Fibroblast of the conjunctiva (primary cell): ENCODE results near the gene PACS2.

Experiments used
- DNase-seq: peaks from one replicate; pipeline ENCODE4 v3.0.0-alpha.2; 2010; ENCODE audit warnings: low read depth

Gene PACS2

DNA sequence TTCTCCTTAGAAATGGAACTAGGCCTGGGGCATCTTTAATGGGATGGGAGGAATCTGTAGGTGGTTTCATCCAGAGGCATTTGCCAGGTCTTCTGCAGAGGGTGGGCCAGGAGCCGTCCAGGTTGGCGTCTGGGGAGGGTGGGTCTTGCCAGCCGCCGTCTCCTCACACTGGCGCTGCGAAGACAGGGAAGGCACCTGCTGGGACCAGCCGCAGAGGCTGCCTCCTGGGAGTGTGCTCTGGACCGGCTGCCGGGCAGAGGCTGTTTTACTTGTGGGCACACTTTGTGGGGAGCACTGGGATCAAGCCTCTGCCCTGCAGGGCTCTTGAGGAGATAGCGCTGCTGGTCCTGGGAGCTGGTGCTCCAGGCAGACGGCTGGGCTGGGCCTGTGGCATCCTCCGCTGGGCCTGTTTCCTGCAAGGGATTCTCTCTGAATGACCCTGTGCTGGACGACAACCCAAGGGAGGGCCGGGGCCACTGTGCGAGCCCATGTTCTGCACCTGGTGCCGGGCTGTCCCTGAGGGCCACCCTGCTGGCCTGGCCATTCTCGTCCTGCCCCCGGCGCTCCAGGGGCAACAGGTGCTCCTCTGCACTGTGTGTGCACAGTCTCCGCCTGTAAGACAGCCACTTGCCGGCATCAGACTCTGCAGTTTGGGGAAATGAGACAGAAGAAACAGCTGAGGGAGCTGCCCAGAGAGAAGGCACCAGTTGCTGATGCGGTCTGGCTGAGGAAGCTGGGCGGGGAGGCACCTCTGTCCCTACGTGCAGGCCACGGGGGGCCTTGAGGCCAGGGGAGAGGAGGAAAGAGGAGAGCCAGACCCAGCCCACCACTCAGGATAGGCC is 73.8 kb downstream of the PACS2 start:
- DNase-seq, result no peak

DNA sequence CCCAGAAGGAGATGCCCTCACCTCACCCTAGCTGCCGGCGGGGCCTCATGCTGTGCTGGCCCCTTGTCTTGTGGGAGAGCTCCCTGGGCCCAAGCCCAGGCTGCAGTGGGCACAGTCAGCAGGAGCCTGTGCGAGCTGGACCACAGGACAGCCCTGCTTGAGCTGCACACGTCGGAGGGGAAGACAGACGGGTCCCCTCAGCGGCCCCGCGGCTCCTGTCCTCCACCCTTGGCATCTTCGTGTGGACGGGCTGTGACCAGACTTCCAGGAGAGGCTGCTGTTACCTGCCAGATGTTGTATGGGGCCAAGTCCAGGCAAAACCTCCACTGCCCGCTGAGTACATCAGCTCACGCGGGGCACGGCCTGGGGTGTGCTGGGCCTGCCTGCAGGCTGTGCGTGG is 74.4 kb downstream of the PACS2 start:
- DNase-seq, result no peak

DNA sequence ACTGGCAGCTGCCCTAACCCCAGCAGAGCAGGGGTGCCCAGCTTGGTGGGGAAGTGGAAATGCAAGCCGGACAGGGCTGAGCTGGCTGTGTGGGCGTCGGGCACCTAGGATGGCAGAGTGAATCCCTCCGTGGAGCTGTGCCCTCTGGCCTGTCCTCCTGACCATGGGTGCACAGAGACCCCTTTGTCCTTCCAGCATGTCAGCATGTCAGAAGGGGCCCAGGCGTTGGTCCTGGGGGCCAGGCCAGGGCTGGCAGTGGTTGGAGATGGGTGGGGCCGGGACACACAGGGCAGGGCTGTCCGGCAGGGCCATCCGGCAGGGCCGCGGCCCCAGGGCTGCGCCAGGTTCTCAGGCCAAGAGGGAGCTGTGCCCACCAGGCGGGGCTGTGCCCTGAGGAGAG is 75.0 kb downstream of the PACS2 start:
- no peak for DNase-seq

DNA sequence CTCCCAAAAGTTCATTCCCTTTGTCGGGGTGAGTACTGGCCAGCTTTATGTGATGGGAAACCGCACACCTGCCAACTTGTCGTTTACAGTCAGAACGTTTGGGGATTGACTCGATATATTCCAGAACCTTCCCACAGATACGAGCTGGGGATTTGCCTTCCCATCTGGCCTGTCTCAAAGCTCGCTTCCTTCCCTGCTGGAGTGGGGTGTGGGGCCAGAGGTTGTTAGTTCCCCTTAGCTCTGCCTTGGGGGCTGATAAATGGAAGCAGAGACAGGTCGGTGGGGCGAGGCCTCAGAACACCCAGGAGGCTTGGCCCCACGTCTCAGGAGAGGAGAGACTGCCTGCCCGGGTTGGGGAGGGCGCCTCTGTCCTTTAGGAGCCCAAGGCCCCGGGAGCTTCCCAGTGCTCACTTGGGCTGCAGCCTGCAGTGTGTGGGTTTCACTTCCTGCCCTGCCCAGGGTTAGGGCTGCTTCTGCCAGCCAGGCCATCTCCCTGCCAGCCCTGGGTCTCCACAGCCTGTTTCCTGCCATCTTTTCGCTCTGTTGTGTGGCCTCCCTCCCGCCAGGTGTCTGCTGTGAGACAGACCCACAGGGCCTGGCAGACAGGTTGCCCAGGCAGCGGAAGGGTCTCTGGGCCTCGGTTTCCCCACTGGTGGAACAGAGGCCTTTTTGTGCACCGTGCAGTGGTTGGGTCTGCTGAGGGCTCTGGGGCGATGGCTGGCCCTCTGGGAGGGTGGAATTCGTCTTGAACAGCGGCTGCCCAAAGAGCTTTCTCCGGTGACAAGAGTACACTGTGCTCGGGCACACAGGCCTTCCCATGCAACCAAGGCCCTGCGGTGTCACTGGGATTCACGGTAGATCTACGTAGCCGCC is 75.7 kb downstream of the PACS2 start:
- DNase-seq, result no peak

DNA sequence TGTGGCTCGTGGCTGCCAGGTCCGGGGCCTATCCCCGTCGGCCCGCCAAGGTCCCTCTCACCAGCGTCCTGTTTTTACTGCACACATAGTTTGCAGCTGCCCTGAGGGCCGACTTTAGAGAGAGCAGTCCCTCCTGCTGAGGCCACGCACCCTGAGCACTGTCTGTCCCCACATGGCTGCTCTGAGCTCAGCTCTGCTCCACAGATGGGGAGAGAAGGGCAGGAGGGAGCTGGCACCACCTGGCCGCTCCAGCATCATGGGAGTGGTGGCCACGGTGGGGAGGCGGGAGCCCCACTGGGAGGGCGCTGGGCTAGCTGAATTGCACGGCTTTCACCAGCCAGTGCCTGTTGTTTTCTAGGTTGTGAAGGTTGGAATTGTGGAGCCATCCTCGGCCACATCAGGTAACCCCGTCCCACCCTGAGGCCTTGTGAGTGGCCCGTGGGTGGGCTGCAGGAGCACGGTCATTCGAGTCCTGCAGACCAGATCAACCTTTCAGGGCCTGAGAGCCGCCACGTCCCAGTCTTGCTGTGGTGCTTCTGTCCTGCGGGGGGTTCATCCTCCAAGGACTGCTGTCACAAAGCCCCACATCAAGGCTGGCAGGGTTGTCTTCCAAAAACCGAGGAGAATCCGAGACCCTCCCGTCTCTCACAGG is 76.4 kb downstream of the PACS2 start:
- no peak for DNase-seq

DNA sequence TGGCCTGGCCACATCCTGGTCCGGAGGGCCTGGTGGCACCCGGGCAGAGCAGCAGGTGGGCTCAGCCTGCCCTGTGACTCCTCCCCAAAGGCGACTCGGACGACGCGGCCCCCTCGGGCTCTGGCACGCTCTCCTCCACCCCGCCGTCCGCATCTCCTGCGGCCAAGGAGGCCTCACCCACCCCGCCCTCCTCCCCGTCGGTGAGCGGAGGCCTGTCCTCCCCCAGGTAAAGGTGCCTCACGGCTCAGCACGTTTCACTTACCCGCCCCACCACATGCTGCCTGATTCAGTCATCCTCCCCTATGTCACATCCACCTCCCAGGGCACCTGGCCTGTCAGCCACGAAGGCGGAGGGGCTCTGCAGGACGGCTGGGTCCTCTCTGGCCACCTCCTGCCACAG is 77.0 kb downstream of the PACS2 start:
- no peak for DNase-seq

DNA sequence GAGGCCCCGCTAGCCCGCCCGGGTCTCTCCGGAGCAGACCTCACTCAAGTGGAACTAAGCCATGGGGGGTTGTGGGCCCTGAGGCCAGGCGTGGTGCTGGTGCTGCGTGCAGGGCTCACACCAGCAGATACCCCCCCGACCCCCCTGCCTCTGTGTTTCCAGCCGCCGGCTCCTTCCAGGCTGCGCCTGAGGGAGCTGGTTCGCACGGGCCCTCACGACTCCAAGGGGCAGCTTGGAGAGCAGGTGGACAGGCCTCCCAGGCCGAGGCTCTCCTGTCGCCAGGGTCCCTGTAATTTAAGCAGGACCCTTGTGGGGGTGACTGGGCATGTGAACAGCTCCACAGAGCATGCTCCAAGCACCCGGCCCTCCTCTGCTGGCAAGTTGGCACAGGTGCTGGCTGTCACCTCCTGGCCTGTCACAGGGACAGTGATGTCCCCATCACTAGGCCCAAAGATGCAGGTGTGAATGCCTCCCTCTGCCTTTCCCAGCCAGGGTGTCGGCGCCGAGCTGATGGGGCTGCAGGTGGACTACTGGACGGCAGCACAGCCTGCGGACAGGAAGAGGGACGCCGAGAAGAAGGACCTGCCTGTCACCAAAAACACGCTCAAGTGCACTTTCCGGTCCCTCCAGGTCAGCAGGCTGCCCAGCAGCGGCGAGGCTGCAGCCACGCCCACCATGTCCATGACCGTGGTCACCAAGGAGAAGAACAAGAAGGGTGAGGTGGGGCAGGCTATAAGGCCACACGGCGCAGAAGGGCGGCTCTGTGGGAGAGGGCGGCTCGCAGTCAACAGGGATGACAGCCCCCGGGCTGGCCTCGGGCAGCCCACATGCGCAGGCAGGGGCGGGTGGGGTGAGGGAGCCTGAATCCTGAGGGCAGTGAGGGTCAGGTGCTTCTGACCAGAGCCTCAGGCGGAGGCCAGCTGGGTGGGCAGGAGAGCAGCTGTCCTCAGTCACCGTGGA is 77.9 kb downstream of the PACS2 start:
- DNase-seq, result no peak

DNA sequence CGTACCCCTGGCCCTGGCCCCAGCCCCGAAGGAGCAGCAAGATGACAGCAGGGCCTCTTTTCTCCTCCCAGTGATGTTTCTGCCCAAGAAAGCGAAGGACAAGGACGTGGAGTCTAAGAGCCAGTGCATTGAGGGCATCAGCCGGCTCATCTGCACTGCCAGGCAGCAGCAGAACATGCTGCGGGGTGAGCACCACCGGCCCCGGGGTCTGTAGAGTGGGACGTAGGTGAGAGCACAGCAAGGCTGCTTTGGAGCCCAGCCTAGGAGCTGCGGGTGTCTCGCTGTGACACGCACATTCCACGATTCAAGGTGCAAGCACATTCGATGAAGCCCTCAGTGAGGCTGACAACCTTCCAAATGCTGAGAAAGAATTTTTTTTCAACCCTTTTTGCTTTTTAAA is 78.6 kb downstream of the PACS2 start:
- no peak for DNase-seq

DNA sequence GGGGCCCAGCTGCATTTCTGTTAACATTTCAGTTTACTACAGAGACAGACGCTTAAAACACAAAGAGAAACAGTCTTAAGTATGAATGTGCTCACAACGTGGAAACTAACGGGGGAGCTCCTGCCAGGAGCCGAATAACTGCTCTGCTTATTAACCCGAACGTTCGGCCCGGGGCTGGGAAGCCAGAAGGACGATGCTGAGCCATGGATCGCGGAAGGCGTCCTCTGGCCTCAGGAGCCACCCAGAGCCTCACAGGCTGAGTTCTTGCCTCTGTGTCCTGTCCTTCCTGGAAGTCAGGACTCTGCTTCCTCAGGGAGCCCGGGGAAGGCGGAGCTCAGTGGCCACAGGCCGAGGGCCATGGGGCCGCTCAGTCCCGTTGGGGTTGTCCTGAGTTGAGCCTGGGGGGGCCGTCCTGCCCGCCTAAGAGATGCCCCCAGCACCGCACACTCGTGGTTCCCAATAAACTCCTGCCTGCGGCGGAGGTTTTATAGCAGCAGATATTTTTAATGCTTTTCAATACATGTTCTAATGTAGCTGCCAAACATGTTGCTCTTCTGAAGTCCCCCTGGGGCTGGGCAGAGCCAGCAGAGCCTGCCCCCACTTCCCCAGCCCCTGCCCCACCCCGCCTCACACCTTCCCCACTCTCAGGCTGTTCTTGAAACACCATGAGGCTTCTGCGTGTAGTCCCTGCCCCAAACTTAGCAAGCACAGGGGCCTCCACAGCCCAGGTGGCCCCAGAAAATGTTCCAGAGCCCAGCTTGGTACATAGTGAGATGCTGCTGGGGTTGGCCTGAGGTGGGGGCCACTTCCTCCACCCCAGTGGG is 80.4 kb downstream of the PACS2 start:
- no peak for DNase-seq

DNA sequence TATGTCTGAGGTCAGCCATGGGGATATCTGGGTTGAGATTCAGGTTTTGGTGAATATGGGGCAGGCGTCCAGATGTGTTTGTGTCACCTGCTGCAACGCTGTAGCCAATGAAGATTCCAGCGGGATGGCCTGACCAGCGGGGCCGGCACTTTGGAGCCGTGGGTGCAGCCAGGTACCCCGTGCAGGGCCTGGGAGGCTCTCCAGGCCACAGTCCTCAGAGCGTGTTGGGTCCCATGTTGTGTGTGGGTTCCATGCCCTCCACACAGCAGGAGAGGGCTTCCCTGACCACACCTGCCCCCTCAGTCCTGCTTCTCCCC is 80.9 kb downstream of the PACS2 start:
- DNase-seq, result no peak

DNA sequence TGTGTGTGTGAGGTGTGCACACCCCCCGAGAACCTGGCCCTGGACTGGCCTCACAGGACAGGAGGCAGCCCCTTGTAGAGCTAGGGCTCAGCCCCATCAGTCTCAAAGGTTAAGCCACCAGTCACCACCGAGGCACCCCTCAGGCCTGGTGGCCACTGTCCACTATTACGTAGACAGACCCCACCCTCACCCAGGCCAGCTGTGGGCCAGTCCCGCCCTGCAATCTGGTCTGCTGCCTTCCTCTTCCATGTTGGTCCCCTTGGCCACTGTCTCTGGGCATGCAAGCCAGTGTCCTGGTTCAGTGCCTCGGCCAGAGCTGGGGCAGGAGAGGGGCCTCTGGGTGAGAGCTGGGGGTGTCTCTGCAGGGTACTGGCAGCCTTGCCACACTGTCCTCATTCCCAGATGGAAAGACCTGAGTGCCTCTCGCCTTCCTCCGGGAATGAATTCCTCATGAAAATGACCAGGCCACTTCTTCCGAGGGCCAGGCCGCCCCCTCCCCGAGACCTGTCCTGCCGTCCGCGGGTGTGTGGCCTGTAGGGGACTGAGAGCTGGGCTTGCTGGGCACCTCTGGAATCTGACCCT is 82.9 kb downstream of the PACS2 start:
- no peak for DNase-seq

DNA sequence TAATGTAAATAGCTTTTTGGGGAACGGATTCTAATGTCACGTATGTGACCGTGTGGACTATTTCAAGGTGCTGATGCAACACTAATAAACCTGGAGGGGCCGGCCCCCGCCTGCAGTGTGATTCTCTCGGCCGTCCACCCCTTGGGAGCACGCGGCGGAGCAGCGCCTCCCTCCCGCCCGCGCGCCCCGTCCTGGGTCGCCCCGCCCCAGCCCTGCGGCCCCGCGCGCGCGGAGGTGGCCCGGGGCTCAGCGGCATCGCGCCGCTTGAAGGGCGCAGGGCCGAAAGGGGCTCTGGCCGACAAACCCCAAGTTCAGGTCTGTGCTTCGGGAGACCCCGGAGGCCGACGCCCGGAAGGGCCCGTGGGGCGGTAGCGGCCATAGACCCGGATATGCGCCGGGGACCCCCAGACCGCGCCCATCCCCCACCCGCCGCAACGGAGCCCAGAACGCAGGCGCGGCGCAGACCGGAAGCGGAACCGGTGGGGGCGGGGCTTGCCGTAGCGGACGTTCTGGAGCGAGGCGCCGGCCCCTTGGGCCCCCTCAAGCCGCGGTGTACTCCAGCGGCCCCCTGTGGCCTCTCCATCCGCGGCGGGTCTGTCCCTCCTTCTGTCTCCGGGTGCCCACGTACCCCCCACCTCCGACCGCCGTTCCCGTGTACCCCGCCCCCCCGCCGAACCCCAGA is 83.6 kb downstream of the PACS2 start, which contains the start of gene TEX22:
Gene TEX22, plus strand, starts transcription at position 495 of the 682 bp plus-strand sequence. CDS start 803 bp downstream, outside the sequence.
- peak; percentile 54 for DNase-seq

DNA sequence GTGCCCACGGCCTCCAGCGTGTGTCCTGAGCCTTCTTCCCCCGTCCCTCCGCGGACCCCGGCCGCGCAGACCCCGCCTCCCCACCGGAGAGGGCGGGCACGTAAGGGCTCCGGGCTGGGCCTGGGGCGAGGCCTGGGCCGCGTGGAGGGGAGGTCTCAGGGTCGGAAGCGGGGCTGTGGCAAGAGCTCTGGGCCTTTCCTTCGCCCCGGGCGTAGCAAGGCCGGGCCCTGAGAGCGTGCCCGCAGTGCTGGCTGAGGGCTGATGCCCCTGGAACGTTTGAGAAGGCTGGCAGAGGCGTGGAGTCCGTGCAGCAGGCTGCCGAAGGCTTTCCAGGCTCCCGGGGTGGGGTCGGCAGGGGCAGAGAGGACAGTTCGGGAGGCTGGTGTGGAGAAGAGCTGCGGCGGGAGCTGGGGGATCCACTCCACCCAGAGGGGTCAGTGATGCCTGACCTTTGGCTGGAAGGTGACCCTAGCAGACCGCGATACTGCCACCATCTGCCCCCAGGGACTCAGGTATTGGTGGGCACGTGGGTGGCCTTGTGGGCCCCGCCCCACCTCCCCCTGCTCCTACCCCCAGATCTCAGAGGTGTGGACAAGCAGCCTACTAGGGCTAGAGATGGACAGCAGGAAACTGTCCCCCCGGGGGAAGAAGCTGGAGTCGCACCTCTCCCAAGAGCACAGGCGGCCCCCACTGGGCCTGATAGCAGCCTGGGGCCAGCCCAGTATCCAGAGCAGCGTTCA is 84.3 kb downstream of the PACS2 start:
- no peak for DNase-seq

DNA sequence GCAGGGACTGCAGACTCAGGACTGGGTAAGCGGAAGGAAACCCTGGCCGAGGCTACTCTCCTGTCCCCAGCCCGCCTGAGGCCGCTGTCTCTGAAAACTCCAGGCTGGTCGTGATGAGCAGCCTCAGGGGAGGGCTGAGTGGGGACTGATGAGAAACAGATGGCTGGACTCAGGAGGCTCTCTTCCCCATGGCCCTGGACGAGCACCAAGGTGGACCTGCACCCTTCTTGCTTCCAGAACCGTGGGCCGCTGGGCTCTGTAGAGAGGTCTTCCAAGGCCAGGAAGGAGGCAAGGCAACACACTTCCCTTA is 84.9 kb downstream of the PACS2 start:
- DNase-seq, result no peak

DNA sequence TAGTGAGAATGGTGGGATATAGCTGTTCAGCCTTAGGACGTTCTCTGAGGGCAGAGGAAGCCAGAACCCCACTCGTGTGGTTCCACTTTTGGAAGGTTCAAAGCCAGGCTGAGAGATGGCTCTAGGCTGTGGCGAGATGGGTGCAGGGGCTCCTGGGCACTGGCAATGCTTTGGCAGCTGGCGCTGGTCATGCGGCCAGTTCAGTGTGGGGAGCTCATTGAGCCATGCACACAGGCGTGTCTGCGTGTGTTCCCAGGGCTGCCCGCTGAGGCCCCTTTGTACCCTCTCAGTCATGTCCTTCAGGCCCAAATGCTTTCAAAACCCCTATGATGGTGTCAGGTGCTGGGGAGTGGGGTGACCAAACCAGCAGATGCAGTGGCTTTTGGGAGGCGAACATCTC is 85.5 kb downstream of the PACS2 start:
- no peak for DNase-seq

DNA sequence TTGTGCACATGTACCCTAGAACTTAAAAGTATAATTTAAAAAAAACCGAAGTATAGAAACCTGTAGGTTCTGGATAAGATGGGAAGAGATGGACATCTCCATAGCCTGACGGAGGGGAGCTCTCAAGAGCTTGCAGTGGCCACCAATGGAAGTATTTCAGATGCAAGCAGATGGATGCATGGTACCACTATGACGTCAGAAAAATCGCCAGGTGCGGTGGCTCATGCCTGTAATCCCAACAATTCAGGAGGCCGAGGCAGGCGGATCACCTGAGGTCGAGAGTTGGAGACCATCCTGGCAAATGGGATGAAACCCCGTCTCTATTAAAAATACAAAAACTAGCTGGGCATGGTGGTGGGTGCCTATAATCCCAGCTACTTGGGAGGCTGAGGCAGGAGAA is 87.2 kb downstream of the PACS2 start:
- DNase-seq, result no peak

DNA sequence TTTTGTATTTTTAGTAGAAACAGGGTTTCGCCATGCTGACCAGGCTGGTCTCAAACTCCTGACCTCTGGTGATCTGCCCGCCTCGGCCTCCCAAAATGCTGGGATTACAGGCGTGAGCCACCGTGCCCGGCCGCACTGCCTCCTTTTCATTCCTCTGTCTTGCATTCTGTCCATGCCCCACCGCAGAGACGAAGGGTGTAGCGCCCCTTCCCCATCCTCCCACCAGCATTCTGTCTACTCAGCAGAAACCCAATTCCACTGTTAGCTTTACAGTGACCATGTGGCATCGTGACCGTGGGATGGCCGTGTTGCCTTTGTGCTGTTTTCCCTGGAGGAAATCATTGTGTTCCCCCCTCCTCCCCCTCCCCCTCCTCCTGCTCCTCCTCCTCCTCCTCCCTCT is 94.0 kb downstream of the PACS2 start:
- DNase-seq, result no peak

DNA sequence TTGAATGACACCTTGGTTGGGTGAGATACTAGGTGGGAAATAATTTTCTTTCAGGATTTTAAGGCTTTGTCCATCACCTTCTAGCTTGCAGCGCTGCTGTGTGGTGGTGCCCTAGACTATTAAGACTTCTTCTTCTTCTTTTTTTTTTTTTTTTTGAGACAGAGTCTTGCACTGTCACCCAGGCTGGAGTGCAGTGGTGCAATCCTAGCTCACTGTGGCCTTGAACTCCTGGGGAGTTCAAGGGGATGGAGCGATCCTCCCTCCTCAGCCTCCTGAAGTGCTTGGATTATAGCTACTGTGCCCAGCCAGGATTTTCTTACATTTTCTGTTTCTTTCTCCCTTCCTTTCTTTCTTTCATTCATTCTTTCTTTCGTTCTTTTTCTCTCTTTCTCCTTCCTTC is 94.8 kb downstream of the PACS2 start:
- no peak for DNase-seq

DNA sequence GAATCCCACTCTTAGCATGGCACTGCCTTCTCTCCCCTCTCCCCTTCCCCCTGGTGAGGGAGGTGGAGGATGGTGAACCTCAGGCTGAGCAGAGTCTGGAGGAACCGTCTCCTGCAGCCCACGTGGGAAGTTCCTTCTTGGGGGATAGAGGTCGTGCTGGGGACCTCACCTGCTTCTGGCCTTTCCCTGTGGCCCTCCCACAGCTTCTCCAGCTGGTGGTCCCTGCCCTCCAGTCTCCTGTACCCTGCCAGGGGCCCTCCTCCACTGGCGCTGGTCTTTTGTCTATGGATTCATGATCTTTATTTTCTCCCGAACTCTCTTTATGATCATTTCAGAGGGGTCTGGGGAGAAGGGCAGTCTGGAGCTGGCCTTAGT is 96.1 kb downstream of the PACS2 start:
- no peak for DNase-seq
